ENCODE measurements around the gene SLC35F4.

GRCh38 chr14:57637901-57638300, 228.0 kb downstream of the SLC35F4 start:
- TF ChIP-seq POLR2A (IDR thresholded peaks at IDR 0.05) = no peak
- TF ChIP-seq CTCF (IDR thresholded peaks at IDR 0.05) = no peak

All from thyroid gland (tissue), 4 donors.